Fibroblast of pulmonary artery (primary cell): ENCODE measurements around the gene ACOX1.

ENCODE experiments used
- DNase-seq: peaks from one replicate; pipeline ENCODE4 v3.0.0-alpha.2; 2010; ENCODE audit warnings: low read depth
- H3K4me3 ChIP-seq: replicated peaks from 2 replicates; pipeline ENCODE4 v1.5.1; 2011; ENCODE audit warnings: low read depth, mild to moderate bottlenecking, control low read depth, low read length, moderate library complexity
- TF ChIP-seq, protein P1 (sequence below): IDR thresholded peaks from 2 replicates; pipeline ENCODE4 v1.5.1; 2011; ENCODE audit warnings: mild to moderate bottlenecking, control low read depth, low read length, inconsistent platforms; ENCODE audit errors: missing control alignments

ACOX1 gene

DNA sequence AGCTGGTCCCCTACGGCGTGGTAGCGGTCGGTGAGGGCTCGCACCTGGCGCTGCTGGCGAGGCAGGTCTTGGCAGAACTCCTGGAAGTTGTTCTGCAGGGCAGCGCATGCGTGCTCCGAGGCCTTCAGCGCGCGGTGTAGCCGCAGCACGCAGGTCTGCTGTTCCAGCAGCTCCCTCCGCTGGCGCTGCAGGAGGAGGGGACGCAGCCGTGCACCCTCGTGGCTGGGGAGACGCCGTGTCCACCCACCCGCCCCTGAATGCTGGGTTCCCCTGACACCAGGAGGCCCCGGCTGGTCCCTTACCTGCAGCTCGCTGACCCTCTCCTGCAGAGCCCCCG is 35.9 kb upstream of the ACOX1 start:
- DNase-seq = no peak
- no peak overlapping the region for H3K4me3 ChIP-seq
- TF ChIP-seq, protein P1, sequence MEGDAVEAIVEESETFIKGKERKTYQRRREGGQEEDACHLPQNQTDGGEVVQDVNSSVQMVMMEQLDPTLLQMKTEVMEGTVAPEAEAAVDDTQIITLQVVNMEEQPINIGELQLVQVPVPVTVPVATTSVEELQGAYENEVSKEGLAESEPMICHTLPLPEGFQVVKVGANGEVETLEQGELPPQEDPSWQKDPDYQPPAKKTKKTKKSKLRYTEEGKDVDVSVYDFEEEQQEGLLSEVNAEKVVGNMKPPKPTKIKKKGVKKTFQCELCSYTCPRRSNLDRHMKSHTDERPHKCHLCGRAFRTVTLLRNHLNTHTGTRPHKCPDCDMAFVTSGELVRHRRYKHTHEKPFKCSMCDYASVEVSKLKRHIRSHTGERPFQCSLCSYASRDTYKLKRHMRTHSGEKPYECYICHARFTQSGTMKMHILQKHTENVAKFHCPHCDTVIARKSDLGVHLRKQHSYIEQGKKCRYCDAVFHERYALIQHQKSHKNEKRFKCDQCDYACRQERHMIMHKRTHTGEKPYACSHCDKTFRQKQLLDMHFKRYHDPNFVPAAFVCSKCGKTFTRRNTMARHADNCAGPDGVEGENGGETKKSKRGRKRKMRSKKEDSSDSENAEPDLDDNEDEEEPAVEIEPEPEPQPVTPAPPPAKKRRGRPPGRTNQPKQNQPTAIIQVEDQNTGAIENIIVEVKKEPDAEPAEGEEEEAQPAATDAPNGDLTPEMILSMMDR = no peak

DNA sequence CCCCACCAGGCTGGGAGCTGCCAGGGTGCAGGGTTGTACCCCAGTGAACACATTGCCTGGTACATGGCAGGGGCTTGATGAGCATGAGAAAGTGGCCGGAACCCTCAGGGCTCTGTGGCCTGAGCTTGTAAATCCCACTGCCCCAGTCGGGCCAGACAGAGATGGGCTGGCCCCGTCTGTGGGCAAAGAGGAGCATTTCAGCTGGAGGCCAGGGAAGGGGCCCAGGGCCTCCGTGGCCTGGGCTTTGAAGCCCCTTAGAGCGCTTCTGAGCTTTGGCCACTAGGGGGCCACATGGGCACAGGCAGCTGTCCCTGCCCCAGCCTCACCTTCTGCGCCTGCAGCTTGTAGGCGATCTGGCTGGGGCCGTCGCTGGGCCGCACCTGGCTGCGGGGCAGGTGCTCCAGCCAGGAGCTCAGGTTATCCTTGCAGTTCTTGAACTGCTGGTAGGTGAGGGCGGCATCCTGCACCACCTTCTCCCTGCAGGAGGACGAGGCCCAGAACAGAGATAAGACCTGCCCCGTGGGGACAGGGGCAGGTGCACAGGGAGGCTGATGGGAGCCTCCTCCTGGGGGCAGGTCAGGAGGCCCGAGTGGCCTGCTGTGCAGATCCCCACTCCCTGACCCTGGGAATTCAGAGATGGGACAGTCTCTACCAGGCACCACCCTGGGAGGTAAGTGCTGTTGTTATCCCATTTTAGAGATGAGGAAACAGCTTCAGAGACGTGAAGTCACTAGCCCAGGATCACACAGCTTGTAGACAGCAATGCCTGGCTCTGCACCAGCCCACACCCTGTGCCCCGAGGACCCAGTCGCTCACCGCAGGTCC is 35.3 kb upstream of the ACOX1 start:
- TF ChIP-seq, protein P1 = peak; percentile 93

DNA sequence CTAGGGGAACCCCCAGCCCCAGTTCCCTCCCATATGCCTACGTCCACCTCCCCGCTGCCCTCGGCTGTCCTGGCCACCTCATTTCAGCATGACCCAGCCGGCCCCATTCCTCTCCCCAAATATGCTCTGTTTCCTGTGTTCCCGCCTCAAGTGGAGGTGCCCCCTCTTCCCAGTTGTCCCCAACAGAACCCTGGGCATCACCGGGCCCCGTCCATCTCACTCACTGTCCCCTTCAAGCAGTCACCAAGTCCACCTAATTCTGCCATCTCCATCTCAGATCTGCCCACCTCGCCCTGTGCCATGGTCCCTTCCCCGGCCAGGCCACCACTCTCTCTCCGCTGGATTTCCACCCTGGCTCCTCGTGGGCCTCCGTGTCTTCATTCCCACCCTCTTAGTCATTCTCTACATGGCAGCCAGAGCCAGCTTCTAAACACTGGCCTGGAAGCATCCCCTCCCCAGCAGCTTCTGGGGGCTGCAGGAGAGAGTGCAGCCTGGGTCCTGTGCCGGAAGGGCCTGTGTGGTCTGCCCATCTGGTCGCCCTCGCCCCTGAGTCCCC is 34.5 kb upstream of the ACOX1 start:
- TF ChIP-seq, protein P1 = no peak
- no peak for DNase-seq
- no peak overlapping the region for H3K4me3 ChIP-seq

More for the DNA sequence above, 35.3 kb upstream of the ACOX1 start:
- H3K4me3 ChIP-seq = no peak overlapping the region
- peak; percentile 75 for DNase-seq

- no peak overlapping the region for H3K4me3 ChIP-seq
- no peak for DNase-seq
- TF ChIP-seq, protein P1 = no peak
Observed at GRCh38 chr17:76011951-76012350, 33.0 kb upstream of the ACOX1 start.

DNA sequence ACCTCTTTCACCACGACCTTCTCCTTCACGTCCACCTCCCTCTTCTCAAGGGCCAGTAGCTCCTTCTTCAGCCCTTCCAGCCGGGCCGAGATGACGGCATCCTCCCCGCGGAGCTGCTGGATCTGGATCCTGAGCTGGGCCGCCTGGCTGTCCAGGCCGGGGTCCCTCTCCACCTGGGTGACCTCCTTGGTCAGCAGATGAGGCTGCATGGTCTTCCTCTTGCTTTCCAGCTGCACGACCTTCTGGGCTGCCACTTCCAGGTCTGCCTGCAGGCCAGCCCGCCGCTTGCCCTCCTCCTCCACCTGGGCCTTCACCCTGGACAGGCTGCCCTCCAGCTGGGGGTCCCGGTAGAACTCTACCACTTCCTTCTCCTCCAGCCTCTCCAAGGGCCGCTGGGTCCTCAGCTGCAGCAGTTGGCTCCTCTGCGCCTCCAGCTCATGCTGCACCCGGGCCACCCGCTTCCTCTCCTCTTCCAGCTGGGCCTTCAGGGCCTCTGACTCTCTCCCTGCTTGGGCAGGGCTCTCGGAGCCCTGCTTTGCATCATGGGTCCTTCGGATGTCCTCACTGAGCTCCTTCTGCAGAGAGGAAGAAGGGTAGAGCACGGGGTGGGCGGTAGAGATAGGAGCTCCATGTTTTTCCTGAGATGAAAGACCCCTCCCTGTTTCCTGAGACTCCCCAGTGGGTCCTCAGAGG is 31.1 kb upstream of the ACOX1 start:
- TF ChIP-seq, protein P1 = no peak
- no peak overlapping the region for H3K4me3 ChIP-seq
- DNase-seq = no peak

DNA sequence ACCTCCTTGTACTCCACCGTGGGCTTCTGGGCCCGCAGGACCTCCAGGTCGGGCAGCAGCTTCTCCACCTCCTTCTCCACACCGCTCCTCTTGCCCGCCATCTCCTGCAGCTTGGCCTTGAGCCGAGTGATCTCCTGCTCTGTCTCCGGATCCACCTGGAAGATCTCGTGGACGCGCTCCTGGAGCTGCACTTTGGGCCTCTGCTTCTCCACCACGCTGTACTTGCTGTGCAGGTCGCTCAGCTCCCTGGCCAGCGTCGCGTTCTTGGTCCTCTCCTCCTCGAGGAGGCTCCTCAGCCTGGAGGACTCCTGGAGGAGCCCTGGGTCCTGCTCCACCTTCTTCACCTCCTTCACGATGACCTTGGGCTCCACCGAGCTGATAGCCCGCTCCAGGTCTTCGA is 30.5 kb upstream of the ACOX1 start:
- TF ChIP-seq, protein P1 = no peak
- no peak overlapping the region for H3K4me3 ChIP-seq
- no peak for DNase-seq
